Central memory CD8-positive, alpha-beta T cell (primary cell): ENCODE data around the gene NAPA.
"Not testable (repeated sequence)": the region's sequence is repeated elsewhere in the genome, so short reads cannot be mapped to it uniquely, and the experiment has no call there.

Experiments
- ATAC-seq: fragments of 150-1000 bp; cut with Tn5 transposase; replicated peaks from 2 replicates; pipeline ENCODE4 v1.10.0; 2022; ENCODE audit warnings: mild to moderate bottlenecking, moderate FRiP score, moderate number of reproducible peaks; ENCODE audit not compliant: poor library complexity, severe bottlenecking; ENCODE audit errors: extremely low read depth
- DNase-seq, 2 donors: peaks; one replicate each; pipeline ENCODE4 v3.0.0; 2021; ENCODE audit warnings: low spot score in 2 of 2
- H3K27ac Mint-ChIP-seq: one replicate; pipeline ENCODE4 v1.8.0; 2022; ENCODE audit warnings: low read depth, mild to moderate bottlenecking, moderate library complexity, mixed read lengths
- H3K27me3 Mint-ChIP-seq: one replicate; pipeline ENCODE4 v1.8.0; 2022; ENCODE audit warnings: mixed read lengths
- H3K36me3 Mint-ChIP-seq: one replicate; pipeline ENCODE4 v1.8.0; 2022; ENCODE audit warnings: mild to moderate bottlenecking, moderate library complexity, mixed read lengths; ENCODE audit not compliant: insufficient read depth
- H3K4me1 Mint-ChIP-seq: one replicate; pipeline ENCODE4 v1.8.0; 2022; ENCODE audit warnings: mixed read lengths
- H3K4me3 Mint-ChIP-seq: one replicate; pipeline ENCODE4 v1.8.0; 2022; ENCODE audit warnings: mild to moderate bottlenecking, moderate library complexity, mixed read lengths
- H3K9me3 Mint-ChIP-seq: one replicate; pipeline ENCODE4 v1.8.0; 2022; ENCODE audit warnings: mixed read lengths

NAPA gene

DNA sequence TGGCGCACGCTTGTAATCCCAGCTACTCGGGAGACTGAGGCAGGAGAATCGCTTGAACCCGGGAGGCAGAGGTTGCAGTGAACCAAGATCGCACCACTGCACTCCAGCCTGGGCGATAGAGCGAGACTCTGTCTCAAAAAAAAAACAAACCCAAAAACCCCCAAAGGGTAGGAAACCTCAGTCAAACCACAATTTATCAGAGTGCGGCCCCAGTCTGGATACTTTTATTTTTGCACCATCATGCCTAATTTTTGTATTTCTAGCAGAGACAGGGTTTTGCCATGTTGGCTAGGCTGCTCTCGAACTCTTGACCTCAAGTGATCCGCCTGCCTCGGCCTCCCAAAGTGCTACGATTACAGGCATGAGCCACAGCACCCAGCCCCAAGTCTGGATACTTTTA, 28.6 kb downstream of the NAPA start:
- not testable (repeated sequence) for DNase-seq, H3K27ac Mint-ChIP-seq, H3K4me3 Mint-ChIP-seq, ATAC-seq, H3K27me3 Mint-ChIP-seq, H3K9me3 Mint-ChIP-seq
- peaks cover 14% of the 10 kb centered on the region for H3K4me1 Mint-ChIP-seq
- H3K36me3 Mint-ChIP-seq, result peaks cover 45% of the 10 kb centered on the region

DNA sequence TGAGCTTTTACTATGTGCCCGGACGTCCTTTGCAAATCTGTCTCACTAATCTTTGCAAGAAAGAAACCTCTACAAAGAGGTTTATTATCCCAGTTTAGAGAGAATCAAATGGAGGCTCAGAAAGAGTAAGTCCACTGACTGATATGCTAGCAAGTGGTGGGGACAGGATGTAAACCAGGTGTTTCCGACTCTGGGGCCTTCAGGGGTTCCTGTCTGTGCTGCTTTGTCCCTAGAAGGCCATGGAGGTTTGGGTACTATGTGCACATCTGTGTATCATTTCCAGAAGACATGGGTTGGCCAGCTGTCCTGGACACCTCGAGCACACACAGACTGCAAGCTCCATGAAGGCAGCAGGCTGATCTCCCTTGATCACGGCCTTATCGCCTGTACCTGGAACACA, 29.7 kb downstream of the NAPA start:
- Mint-ChIP-seq H3K27ac (no peak overlapping the region), H3K4me1 (peaks cover 14% of the 10 kb centered on the region), H3K27me3 (no peaks in the 10 kb centered on the region), H3K36me3 (peaks cover 39% of the 10 kb centered on the region), H3K4me3 (peak overlapping the region; percentile 93), H3K9me3 (no peaks in the 10 kb centered on the region)
- DNase-seq, result no peak
- ATAC-seq, result no peak

DNA sequence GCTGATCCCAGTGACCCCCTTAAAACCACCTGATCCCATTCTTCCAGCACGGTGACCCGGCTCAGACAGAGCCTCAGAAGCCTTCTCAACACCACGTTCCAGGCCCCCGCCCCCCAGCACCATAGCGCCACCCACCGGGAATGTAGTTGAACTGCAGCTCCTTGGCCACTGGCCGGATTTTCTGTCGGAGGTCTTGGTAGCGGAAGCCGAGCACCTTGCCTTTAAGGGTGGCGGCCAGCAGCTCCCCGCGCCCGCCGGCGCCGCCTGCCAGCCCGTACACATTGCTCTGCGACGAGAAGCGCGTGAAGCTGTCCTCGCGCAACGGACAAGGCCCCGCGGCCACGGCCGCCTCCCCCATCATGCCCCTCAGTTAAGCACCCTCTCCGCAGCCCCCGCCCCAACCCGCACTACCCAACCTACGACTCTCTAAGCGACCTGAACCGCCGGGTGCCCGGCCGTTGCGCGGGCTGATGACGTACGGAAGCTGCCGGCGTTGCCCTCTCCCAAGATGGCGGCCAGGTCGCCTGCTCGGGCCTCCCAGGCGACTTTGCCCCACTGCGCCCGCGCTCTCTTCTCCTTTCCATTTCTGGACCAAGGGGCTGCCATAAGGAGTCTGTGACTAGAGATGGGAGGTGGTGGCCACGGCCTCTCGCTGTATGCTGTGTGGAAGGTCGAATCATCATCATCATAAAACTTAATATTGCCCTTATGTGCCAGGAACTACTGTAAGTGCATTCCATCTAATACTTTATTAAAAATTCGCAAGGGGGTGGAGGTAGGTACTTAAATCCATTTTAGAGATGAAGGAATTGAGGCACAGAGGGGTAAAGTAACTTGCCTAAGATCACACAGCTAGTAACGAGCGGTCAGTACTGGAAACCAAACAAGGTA, 30.8 kb downstream of the NAPA start, which contains the start of gene KPTN:
TSS of gene KPTN (minus strand) at position 420 of the 891 bp plus-strand sequence. CDS start at position 361, 59 bp downstream.
- peaks cover 14% of the 10 kb centered on the region for H3K4me1 Mint-ChIP-seq

DNA sequence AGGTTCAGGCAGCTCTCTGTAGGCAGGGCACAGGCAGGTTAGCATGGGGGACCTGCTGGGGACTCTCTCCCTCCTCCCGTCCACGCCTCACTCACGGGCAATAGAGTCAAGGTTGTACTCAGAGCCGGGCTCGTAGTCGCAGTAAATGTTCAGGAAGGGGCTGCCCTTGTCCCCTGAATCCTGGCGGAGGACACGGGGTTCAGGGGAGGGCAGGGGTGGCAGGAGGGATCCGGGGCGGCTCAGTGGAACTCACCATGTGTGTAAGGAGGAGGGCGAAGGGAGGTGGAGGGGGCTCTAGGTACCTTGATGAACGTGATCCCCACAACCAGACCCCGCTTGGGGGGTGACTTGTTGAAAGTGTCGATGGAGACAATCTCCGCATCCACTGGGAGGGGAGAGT, 31.7 kb downstream of the NAPA start:
- no peak for ATAC-seq
- no peak for DNase-seq
- Mint-ChIP-seq H3K4me1 (peaks cover 14% of the 10 kb centered on the region), H3K27ac (no peak overlapping the region), H3K4me3 (peak overlapping the region; percentile 93), H3K36me3 (peaks cover 29% of the 10 kb centered on the region), H3K27me3 (no peaks in the 10 kb centered on the region), H3K9me3 (no peaks in the 10 kb centered on the region)

More for the DNA sequence above, 30.8 kb downstream of the NAPA start, which contains the start of gene KPTN:
- DNase-seq (peak; percentile 84 to 85), ATAC-seq (peak; percentile 85)
- Mint-ChIP-seq H3K9me3 (no peaks in the 10 kb centered on the region), H3K27ac (peak within 1 kb of the TSS; percentile 94), H3K36me3 (peaks cover 35% of the 10 kb centered on the region), H3K27me3 (no peaks in the 10 kb centered on the region), H3K4me3 (peak within 1 kb of the TSS; percentile 93)

DNA sequence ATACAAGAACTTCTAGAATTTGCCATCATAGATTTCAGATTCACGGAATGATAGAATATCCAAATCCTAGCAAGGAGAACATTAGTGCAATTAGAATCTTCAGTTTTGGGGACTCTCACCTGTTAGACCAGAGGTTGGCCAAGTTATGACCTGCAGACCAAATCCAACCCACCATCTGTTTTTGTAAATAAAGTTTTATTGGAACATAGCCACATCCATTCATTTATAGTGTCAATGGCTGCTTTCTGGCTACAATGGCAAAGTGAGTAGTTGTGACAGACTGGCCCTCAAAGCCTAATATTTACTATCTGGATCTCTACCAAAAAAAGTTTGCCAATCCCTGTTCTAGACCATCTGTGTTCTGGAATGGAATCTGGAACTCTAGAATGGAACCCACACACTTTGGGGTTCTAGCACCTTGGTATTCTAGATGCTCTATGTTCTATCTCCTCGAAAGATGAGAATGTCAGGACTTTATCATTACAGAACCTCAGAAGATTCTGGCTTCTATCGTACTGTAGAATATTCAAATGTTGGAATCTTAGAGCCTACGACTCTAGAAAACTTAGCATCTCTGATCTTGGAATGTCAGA, 33.3 kb downstream of the NAPA start:
- no peak for ATAC-seq
- Mint-ChIP-seq H3K27me3 (no peaks in the 10 kb centered on the region), H3K4me3 (no peak overlapping the region), H3K27ac (no peak overlapping the region), H3K4me1 (peaks cover 14% of the 10 kb centered on the region), H3K36me3 (peaks cover 25% of the 10 kb centered on the region), H3K9me3 (no peaks in the 10 kb centered on the region)
- no peak for DNase-seq

DNA sequence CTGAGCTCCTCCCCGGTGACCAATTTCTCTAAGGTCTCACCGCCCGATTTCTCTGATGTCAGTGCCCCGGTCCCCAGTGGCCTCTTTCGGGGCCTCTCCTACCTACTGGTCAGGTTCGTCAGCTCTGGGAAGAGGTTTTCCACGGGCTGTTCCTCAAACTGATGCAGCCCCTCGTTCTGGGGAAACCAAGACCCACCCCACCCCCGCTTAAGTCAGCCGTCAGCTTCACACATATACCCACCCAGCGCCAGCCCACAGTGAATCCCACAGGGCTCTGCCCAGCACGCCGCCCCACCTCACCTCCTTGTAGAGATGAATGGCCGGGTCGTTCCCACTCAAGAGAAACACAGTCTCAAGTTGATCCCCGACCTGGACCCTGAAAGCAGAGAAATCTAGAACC, 34.2 kb downstream of the NAPA start:
- H3K27me3 Mint-ChIP-seq, result no peaks in the 10 kb centered on the region
- ATAC-seq (no peak), DNase-seq (no peak)
- no peak overlapping the region for H3K27ac Mint-ChIP-seq
- H3K4me1 Mint-ChIP-seq, result peaks cover 14% of the 10 kb centered on the region
- no peak overlapping the region for H3K4me3 Mint-ChIP-seq
- peaks cover 24% of the 10 kb centered on the region for H3K36me3 Mint-ChIP-seq
- no peaks in the 10 kb centered on the region for H3K9me3 Mint-ChIP-seq

DNA sequence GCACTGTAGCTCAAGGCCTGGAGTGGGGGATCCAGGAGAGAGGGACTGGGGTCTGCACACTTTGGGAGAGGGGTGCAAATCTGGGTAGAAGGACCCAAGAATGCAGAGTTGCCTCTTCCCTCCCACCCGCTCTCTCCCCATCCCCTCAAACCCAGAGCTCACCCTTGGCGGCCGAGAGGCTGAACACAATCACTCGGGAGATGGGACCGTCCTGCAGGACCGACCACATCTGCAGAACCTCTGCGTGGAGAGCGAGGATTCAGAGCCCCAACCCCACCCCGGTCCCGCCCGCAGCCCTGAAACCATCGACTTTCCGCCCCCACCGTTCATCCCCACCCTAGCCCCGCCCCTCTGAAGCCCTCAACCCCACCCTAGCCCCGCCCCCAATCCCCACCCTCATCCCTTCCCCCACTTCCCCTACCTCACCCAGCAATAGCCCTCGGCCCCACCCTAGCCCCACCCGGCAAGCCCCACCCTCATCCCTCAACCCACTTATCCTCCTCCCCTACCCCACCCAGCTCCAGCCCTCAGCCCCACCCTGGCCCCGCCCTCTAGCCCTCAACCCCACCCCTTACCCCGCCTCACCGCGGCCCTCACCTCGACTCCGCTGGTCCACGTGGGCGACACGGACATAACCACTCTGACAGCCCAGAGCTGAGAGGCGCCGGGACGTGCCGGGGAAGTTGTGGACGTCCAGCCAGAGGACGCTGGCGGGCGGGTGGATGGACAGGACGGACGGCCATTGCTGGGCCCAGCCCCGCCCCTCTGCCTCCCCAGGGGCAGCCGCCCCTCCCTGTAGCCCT, 35.0 kb downstream of the NAPA start:
- no peak for ATAC-seq
- Mint-ChIP-seq H3K27me3 (no peaks in the 10 kb centered on the region), H3K4me3 (no peak overlapping the region), H3K27ac (no peak overlapping the region), H3K4me1 (peaks cover 7% of the 10 kb centered on the region), H3K36me3 (peaks cover 21% of the 10 kb centered on the region), H3K9me3 (no peaks in the 10 kb centered on the region)
- DNase-seq, result no peak

DNA sequence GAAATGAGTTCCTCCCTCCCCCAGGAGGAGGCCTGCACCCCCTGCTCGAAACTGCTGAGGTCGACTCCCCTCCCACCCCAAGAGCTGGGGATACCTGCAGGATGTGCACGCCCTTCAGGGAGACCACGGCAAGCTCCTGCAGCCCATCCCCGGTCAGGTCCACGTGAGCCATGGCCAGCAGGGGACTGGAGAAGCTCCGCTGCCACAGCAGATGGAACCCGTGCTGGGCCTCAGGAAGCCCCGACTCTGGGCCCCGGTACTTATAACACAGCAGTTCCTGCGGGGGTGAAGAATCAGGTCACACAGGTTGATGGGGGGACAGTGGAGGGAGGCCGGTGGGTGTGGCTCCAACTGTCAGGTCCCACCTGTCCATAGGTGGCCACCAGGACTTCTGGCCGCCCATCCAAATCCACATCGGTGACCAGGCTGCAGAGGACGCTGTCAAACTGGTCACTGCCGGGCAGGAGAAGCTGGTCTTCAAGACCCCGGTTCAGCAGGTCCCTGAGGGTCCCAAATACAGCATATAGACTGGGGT, 38.4 kb downstream of the NAPA start:
- H3K9me3 Mint-ChIP-seq, result no peaks in the 10 kb centered on the region
- H3K4me3 Mint-ChIP-seq, result no peak overlapping the region
- H3K4me1 Mint-ChIP-seq, result peaks cover 5% of the 10 kb centered on the region
- peaks cover 23% of the 10 kb centered on the region for H3K27me3 Mint-ChIP-seq
- H3K27ac Mint-ChIP-seq, result no peak overlapping the region
- H3K36me3 Mint-ChIP-seq, result peaks cover 5% of the 10 kb centered on the region
- ATAC-seq (no peak), DNase-seq (no peak)

DNA sequence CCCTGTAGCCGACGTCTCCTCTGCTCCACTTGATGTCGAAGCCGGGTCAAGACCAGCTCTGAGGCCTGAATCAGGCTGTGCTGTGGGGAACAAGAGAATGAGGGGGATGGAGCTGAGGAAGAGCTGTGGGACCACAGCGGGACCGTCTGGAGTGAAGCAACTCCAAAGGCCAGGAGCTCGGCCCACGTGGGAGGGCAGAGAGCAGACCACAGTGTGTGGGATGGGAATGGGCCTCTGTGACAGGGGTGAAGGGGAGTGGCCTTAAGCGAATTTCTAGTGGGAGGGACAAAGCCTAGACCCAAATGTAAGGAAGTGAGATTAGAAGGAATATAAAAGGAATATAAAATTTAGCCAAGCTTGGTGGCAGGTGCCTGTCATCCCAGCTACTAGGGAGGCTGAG, 39.4 kb downstream of the NAPA start:
- Mint-ChIP-seq H3K36me3 (peaks cover 4% of the 10 kb centered on the region), H3K4me3 (no peak overlapping the region), H3K9me3 (no peaks in the 10 kb centered on the region), H3K4me1 (peaks cover 15% of the 10 kb centered on the region), H3K27ac (no peak overlapping the region), H3K27me3 (peaks cover 34% of the 10 kb centered on the region)
- ATAC-seq (no peak), DNase-seq (no peak)

DNA sequence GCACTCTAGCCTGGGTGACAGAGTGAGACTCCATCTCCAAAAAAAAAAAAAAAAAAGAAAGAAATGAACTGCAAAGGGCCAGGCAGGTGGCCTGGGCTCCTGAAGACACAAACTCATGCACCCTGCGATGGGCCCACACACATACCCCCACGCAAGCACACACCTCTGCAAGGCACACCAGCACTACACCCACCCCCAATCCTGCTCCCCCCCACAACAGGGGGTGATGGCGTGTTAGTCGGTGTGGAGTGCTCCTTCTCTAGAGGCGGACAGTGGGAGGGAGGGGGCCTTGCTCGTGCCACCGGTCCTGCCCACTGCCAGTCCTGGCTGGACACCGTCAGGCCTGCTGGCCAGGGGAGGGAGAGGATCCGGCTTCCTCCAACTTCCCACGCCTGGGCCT, 41.5 kb downstream of the NAPA start:
- H3K27ac Mint-ChIP-seq, result no peak overlapping the region

DNA sequence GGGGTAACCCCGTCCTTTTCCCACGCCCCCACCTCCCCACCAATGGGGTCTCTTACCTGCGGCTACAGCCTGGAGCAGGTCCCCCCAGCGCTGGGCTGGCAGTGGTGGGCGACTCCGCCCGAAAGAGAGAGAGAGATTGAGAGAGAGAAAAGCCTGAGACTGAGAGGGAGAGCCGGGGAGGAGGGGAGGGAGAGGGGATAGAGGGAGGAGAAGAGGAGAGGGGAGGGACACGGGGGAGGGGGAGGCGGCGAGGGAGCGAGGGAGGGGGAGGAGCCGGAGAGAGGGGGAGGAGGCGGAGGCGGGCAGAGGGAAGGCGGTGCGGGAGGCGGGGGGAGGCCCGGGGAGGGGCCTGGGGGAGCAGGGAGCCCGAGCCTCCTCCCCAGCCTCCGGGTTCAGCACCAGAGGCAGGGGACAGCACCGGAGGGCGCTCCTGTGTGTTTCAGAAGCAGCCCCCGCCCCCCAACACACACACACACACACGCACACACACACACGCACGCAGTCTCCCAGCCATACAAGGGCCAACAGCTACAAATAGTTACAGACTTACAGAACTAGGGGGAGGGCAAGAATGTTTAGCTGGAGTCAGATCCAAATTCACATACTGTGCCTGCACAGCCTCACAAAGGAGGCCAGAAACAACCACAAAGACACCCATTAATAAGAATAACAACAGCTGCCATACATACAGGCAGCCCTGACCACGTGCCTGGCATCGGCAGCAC, 43.0 kb downstream of the NAPA start, which contains the start of gene SLC8A2:
TSS of gene SLC8A2 (minus strand) at position 161 of the 725 bp plus-strand sequence. CDS start 5,490 bp downstream, outside the sequence.
- peak within 1 kb of the TSS; percentile 11 for H3K4me3 Mint-ChIP-seq
- H3K4me1 Mint-ChIP-seq, result peaks cover 17% of the 10 kb centered on the region
- H3K9me3 Mint-ChIP-seq, result no peaks in the 10 kb centered on the region
- peak; percentile 64 for ATAC-seq
- H3K27ac Mint-ChIP-seq, result peak within 1 kb of the TSS; percentile 79
- peaks cover 66% of the 10 kb centered on the region for H3K27me3 Mint-ChIP-seq
- peaks cover 4% of the 10 kb centered on the region for H3K36me3 Mint-ChIP-seq
- DNase-seq, result peak in 1 of 2 donors; percentile 51

More for the DNA sequence above, 41.5 kb downstream of the NAPA start:
- peaks cover 55% of the 10 kb centered on the region for H3K27me3 Mint-ChIP-seq
- ATAC-seq (no peak), DNase-seq (no peak)
- H3K4me3 Mint-ChIP-seq, result no peak overlapping the region
- no peaks in the 10 kb centered on the region for H3K9me3 Mint-ChIP-seq
- peaks cover 4% of the 10 kb centered on the region for H3K36me3 Mint-ChIP-seq
- H3K4me1 Mint-ChIP-seq, result peaks cover 17% of the 10 kb centered on the region

DNA sequence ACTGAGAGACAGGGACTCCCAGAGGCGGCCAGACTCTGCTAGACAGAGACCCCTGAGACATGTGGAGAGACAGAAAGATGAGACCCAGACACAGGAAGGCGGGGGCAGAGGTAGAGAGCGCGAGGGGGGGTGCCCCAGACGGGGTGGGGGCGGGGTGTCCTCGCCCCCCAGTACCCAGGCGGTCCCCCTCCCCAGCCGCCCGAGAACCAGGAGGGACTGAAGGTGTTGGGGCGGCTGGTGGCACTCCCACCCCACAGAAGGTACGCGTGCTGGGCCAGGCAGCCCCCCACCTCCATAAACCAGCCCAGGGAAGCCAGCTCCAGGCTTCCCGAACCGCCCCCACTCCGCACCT, 43.5 kb downstream of the NAPA start:
- peak overlapping the region; percentile 79 for H3K27ac Mint-ChIP-seq
- peaks cover 4% of the 10 kb centered on the region for H3K36me3 Mint-ChIP-seq
- no peak for DNase-seq
- no peak for ATAC-seq
- peak overlapping the region; percentile 11 for H3K4me3 Mint-ChIP-seq
- H3K27me3 Mint-ChIP-seq, result peaks cover 71% of the 10 kb centered on the region
- no peaks in the 10 kb centered on the region for H3K9me3 Mint-ChIP-seq
- peaks cover 17% of the 10 kb centered on the region for H3K4me1 Mint-ChIP-seq
